Body of pancreas (tissue), 4 donors: Measurements from ENCODE around the gene MAML3.

Source experiments
- CTCF ChIP-seq, 7 experiments: fragments of 450-650 bp in 4 of 7; fragments of 200-600 bp in 3 of 7; sonication (generic) in 3 of 7; IDR thresholded peaks; one replicate each; pipeline ENCODE4 v1.5.1; 2016 to 2019; ENCODE audit warnings: antibody characterized with exemption in 7 of 7
- POLR2A ChIP-seq, 3 donors: fragments of 450-650 bp; IDR thresholded peaks; one replicate each; pipeline ENCODE4 v1.6.1; 2016; ENCODE audit warnings: antibody characterized with exemption in 3 of 3, mild to moderate bottlenecking in 2 of 3

- TF ChIP-seq CTCF (IDR thresholded peaks at IDR 0.05) (no peak), POLR2A (IDR thresholded peaks at IDR 0.05) (no peak)
These were observed 167.1 kb downstream of the MAML3 start for GRCh38 chr4:139986689-139987501.
